Measurements from ENCODE around the gene TP53BP1. TPM values are rescaled to one million over a fixed set of nuclear protein-coding genes. Genes with fewer than 3 reads are reported as not detected.

TP53BP1 gene
- total and polyA plus RNA-seq, 12 donors: 22.8 to 80.9 (median 43.7) TPM

GRCh38 chr15:43434446-43434845, 58.5 kb downstream of the TP53BP1 start:
- no peak for TF ChIP-seq CTCF (IDR thresholded peaks at IDR 0.05)
- TF ChIP-seq POLR2A (IDR thresholded peaks at IDR 0.05): no peak
- H3K9me3 ChIP-seq (replicated peaks in 1 of 3): no peaks in the 10 kb centered on the region
- DNase-seq: no peak
- peak overlapping the region in 1 of 5 donors; percentile 36 for H3K27ac ChIP-seq
- peaks cover 0 to 47% of the 10 kb centered on the region in 2 donors for H3K36me3 ChIP-seq (replicated peaks in 1 of 2)
- intact Hi-C loops (cut with DNase I): no loop called here
- no peaks in the 10 kb centered on the region for H3K4me1 ChIP-seq (replicated peaks in 1 of 2)
- H3K27me3 ChIP-seq: no peaks in the 10 kb centered on the region
- no peak overlapping the region for H3K4me3 ChIP-seq

- Histone ChIP-seq H3K27me3 (no peaks in the 10 kb centered on the region), H3K36me3 (replicated peaks in 1 of 2) (peaks cover 0 to 42% of the 10 kb centered on the region in 2 donors), H3K4me1 (replicated peaks in 1 of 2) (no peaks in the 10 kb centered on the region), H3K27ac (peak overlapping the region in 1 of 5 donors; percentile 36), H3K4me3 (no peak overlapping the region), H3K9me3 (replicated peaks in 1 of 3) (no peaks in the 10 kb centered on the region)
- no peak for DNase-seq
- intact Hi-C loops (cut with DNase I): no loop called here
- 84 to 90% (median 85%) methylated on average over 3 of the region's 3 CpGs for WGBS, 4 donors
- TF ChIP-seq CTCF (IDR thresholded peaks at IDR 0.05) (no peak), POLR2A (IDR thresholded peaks at IDR 0.05) (no peak)
These were observed 59.2 kb downstream of the TP53BP1 start for GRCh38 chr15:43433661-43434303.

- Histone ChIP-seq H3K4me1 (replicated peaks in 1 of 2) (no peaks in the 10 kb centered on the region), H3K27ac (no peak overlapping the region), H3K27me3 (no peaks in the 10 kb centered on the region), H3K9me3 (replicated peaks in 1 of 3) (no peaks in the 10 kb centered on the region), H3K36me3 (replicated peaks in 1 of 2) (peaks cover 0 to 42% of the 10 kb centered on the region in 2 donors), H3K4me3 (no peak overlapping the region)
- intact Hi-C loops (cut with DNase I): no loop called here
- TF ChIP-seq POLR2A (IDR thresholded peaks at IDR 0.05) (no peak), CTCF (IDR thresholded peaks at IDR 0.05) (no peak)
- 88 to 90% (median 89%) methylated on average over 4 of the region's 4 CpGs for WGBS, 4 donors
- no peak for DNase-seq
These were observed 59.8 kb downstream of the TP53BP1 start for GRCh38 chr15:43433165-43433564.

GRCh38 chr15:43429687-43430086, 63.3 kb downstream of the TP53BP1 start:
- Histone ChIP-seq H3K9me3 (replicated peaks in 1 of 3) (no peaks in the 10 kb centered on the region), H3K4me3 (no peak overlapping the region), H3K27ac (no peak overlapping the region), H3K36me3 (replicated peaks in 1 of 2) (peaks cover 0 to 39% of the 10 kb centered on the region in 2 donors), H3K27me3 (no peaks in the 10 kb centered on the region), H3K4me1 (replicated peaks in 1 of 2) (no peaks in the 10 kb centered on the region)
- intact Hi-C loops (cut with DNase I): no loop called here
- DNase-seq: no peak
- TF ChIP-seq POLR2A (IDR thresholded peaks at IDR 0.05) (no peak), CTCF (IDR thresholded peaks at IDR 0.05) (no peak)
- 60 to 79% (median 73%) methylated on average over 3 of the region's 3 CpGs for WGBS, 4 donors
